HCT116 (cell line): ENCODE measurements around the gene NLRC5.

Source experiments
- CEBPB ChIP-seq: IDR thresholded peaks from 2 replicates; pipeline ENCODE4 v1.6.1; 2012; ENCODE audit warnings: low read depth
- EGR1 ChIP-seq: IDR thresholded peaks from 2 replicates; pipeline ENCODE4 v1.6.1; 2012; ENCODE audit warnings: low read depth
- EZH2 ChIP-seq: fragments of 200-600 bp; sonication (generic); IDR thresholded peaks from 2 replicates; pipeline ENCODE4 v1.6.1; 2017; ENCODE audit warnings: antibody characterized with exemption, mixed run types
- JUND ChIP-seq: IDR thresholded peaks from 2 replicates; pipeline ENCODE4 v1.6.1; 2012
- POLR2A ChIP-seq: IDR thresholded peaks from 2 replicates; pipeline ENCODE4 v1.7.0; 2011; ENCODE audit warnings: borderline replicate concordance; ENCODE audit not compliant: insufficient read depth, insufficient read length; ENCODE audit errors: extremely low read depth
- POLR2AphosphoS5 ChIP-seq: IDR thresholded peaks from 2 replicates; pipeline ENCODE4 v1.6.1; 2011; ENCODE audit warnings: mild to moderate bottlenecking, low read depth, low read length, moderate library complexity
- RAD21 ChIP-seq: IDR thresholded peaks from 2 replicates; pipeline ENCODE4 v1.6.1; 2012; ENCODE audit warnings: low read depth, mild to moderate bottlenecking
- SIN3A ChIP-seq: IDR thresholded peaks from 2 replicates; pipeline ENCODE4 v1.6.1; 2012; ENCODE audit warnings: low read depth
- SRF ChIP-seq: IDR thresholded peaks from 2 replicates; pipeline ENCODE4 v1.6.1; 2012; ENCODE audit warnings: low read depth
- TCF7L2 ChIP-seq: IDR thresholded peaks from 2 replicates; pipeline ENCODE4 v1.7.0; 2011; ENCODE audit warnings: borderline replicate concordance, inconsistent platforms; ENCODE audit not compliant: insufficient read depth, insufficient read length; ENCODE audit errors: extremely low read depth
- YY1 ChIP-seq: IDR thresholded peaks from 2 replicates; pipeline ENCODE4 v1.6.1; 2011; ENCODE audit warnings: low read length, low read depth, moderate library complexity, mild to moderate bottlenecking; ENCODE audit not compliant: insufficient replicate concordance; ENCODE audit errors: extremely low read depth
- ZNF274 ChIP-seq: fragments of 200-500 bp; sonication (Bioruptor generic); IDR thresholded peaks from 2 replicates; pipeline ENCODE4 v1.6.1; 2014; ENCODE audit warnings: mild to moderate bottlenecking, low read depth, low read length, inconsistent platforms
- TF ChIP-seq, protein P1 (sequence below), 3 experiments: fragments of 200-600 bp in 1 of 3; sonication (generic) in 1 of 3; IDR thresholded peaks in 2 of 3; conservative IDR thresholded peaks in 1 of 3; 2 replicates each; pipeline ENCODE4 v1.5.1; 2012 to 2017; ENCODE audit warnings: low read depth in 2 of 3, low read length in 2 of 3, antibody characterized with exemption in 1 of 3, borderline replicate concordance in 1 of 3, control low read depth in 1 of 3, mild to moderate bottlenecking in 1 of 3, mixed read lengths in 1 of 3, mixed run types in 1 of 3, moderate library complexity in 1 of 3; ENCODE audit not compliant: insufficient read depth in 1 of 3
- TF ChIP-seq, protein P2 (sequence below): IDR thresholded peaks from 2 replicates; pipeline ENCODE4 v1.6.1; 2012

DNA sequence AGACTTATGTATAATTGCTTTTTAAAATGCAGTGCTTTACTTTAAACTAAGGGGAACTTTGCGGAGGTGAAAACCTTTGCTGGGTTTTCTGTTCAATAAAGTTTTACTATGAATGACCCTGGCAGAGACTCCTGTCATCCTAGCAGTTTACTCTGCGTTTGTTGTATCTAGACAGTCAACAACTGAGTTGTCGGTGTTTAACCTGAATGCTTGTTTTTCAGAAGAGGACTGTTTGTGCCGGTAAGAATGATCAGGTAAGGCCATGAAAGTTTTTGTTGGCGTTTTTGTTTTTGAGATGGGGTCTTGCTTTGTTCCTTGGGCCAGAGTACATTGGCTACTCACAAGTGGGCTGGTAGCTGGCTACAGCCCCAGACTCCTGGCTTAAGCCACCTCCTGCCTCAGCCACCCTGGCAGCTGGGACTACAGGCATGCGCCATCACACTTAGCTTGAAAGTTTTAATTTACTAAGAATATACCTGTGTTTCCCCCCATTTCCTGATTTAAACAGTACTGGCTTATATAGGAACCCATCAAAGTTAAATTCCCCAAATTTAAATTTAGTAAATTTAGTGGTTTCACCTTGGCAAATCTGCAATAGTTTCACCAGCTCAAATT lies 45.5 kb upstream of the NLRC5 start:
- no peak for TF ChIP-seq SRF
- TF ChIP-seq, protein P1, sequence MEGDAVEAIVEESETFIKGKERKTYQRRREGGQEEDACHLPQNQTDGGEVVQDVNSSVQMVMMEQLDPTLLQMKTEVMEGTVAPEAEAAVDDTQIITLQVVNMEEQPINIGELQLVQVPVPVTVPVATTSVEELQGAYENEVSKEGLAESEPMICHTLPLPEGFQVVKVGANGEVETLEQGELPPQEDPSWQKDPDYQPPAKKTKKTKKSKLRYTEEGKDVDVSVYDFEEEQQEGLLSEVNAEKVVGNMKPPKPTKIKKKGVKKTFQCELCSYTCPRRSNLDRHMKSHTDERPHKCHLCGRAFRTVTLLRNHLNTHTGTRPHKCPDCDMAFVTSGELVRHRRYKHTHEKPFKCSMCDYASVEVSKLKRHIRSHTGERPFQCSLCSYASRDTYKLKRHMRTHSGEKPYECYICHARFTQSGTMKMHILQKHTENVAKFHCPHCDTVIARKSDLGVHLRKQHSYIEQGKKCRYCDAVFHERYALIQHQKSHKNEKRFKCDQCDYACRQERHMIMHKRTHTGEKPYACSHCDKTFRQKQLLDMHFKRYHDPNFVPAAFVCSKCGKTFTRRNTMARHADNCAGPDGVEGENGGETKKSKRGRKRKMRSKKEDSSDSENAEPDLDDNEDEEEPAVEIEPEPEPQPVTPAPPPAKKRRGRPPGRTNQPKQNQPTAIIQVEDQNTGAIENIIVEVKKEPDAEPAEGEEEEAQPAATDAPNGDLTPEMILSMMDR (IDR thresholded peaks at IDR 0.05 in 2 of 3, conservative IDR thresholded peaks at IDR 0.05 in 1 of 3; ENCODE audit: borderline replicate concordance in 1 of 3, insufficient read depth in 1 of 3, low read depth in 2 of 3, low read length in 2 of 3), result no peak
- 0 out of 2 replicates have a peak, but pooled peaks have one; percentile 3 for TF ChIP-seq POLR2AphosphoS5
- TF ChIP-seq, protein P2, sequence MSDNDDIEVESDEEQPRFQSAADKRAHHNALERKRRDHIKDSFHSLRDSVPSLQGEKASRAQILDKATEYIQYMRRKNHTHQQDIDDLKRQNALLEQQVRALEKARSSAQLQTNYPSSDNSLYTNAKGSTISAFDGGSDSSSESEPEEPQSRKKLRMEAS, result no peak
- TF ChIP-seq CEBPB, result no peak
- no peak for TF ChIP-seq YY1
- no peak for TF ChIP-seq EZH2
- TF ChIP-seq POLR2A, result no peak
- no peak for TF ChIP-seq EGR1
- no peak for TF ChIP-seq ZNF274
- TF ChIP-seq RAD21, result no peak
- TF ChIP-seq SIN3A, result no peak
- no peak for TF ChIP-seq TCF7L2
- TF ChIP-seq JUND, result no peak
